ENCODE measurements around the gene RASGRP1. TPM values are rescaled to one million over a fixed set of nuclear protein-coding genes. Genes with fewer than 3 reads are reported as not detected.

Gene RASGRP1
- total and polyA plus RNA-seq, 10 of the 15 experiments (the other 5 are each of a cell fraction or from before 2014, with no cell fraction given), result 5.6 to 234 (median 20.9) TPM

- TF ChIP-seq, protein P1, sequence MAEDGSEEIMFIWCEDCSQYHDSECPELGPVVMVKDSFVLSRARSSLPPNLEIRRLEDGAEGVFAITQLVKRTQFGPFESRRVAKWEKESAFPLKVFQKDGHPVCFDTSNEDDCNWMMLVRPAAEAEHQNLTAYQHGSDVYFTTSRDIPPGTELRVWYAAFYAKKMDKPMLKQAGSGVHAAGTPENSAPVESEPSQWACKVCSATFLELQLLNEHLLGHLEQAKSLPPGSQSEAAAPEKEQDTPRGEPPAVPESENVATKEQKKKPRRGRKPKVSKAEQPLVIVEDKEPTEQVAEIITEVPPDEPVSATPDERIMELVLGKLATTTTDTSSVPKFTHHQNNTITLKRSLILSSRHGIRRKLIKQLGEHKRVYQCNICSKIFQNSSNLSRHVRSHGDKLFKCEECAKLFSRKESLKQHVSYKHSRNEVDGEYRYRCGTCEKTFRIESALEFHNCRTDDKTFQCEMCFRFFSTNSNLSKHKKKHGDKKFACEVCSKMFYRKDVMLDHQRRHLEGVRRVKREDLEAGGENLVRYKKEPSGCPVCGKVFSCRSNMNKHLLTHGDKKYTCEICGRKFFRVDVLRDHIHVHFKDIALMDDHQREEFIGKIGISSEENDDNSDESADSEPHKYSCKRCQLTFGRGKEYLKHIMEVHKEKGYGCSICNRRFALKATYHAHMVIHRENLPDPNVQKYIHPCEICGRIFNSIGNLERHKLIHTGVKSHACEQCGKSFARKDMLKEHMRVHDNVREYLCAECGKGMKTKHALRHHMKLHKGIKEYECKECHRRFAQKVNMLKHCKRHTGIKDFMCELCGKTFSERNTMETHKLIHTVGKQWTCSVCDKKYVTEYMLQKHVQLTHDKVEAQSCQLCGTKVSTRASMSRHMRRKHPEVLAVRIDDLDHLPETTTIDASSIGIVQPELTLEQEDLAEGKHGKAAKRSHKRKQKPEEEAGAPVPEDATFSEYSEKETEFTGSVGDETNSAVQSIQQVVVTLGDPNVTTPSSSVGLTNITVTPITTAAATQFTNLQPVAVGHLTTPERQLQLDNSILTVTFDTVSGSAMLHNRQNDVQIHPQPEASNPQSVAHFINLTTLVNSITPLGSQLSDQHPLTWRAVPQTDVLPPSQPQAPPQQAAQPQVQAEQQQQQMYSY (CRISPR knock-in tag; IDR thresholded peaks at IDR 0.05), result no peak
- TF ChIP-seq ZNF592 (IDR thresholded peaks at IDR 0.05) (no peak), CTCF (IDR thresholded peaks at IDR 0.05 in 2 of 3, conservative IDR thresholded peaks at IDR 0.05 in 1 of 3; ENCODE audit: control insufficient read depth in 2 of 3, extremely low read depth in 1 of 3, insufficient read depth in 1 of 3, low read depth in 3 of 3, low read length in 3 of 3) (no peak), TCF12 (IDR thresholded peaks at IDR 0.05; ENCODE audit: low read depth, low read length) (no peak), ZNF274 (IDR thresholded peaks at IDR 0.05; ENCODE audit: insufficient read depth, insufficient read length) (no peak), ZSCAN29 (IDR thresholded peaks at IDR 0.05) (no peak)
- TF ChIP-seq, protein P2, sequence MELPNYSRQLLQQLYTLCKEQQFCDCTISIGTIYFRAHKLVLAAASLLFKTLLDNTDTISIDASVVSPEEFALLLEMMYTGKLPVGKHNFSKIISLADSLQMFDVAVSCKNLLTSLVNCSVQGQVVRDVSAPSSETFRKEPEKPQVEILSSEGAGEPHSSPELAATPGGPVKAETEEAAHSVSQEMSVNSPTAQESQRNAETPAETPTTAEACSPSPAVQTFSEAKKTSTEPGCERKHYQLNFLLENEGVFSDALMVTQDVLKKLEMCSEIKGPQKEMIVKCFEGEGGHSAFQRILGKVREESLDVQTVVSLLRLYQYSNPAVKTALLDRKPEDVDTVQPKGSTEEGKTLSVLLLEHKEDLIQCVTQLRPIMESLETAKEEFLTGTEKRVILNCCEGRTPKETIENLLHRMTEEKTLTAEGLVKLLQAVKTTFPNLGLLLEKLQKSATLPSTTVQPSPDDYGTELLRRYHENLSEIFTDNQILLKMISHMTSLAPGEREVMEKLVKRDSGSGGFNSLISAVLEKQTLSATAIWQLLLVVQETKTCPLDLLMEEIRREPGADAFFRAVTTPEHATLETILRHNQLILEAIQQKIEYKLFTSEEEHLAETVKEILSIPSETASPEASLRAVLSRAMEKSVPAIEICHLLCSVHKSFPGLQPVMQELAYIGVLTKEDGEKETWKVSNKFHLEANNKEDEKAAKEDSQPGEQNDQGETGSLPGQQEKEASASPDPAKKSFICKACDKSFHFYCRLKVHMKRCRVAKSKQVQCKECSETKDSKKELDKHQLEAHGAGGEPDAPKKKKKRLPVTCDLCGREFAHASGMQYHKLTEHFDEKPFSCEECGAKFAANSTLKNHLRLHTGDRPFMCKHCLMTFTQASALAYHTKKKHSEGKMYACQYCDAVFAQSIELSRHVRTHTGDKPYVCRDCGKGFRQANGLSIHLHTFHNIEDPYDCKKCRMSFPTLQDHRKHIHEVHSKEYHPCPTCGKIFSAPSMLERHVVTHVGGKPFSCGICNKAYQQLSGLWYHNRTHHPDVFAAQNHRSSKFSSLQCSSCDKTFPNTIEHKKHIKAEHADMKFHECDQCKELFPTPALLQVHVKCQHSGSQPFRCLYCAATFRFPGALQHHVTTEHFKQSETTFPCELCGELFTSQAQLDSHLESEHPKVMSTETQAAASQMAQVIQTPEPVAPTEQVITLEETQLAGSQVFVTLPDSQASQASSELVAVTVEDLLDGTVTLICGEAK (IDR thresholded peaks at IDR 0.05; ENCODE audit: borderline replicate concordance), result no peak
Observed at GRCh38 chr15:38504680-38505467, 59.7 kb downstream of the RASGRP1 start (continued).

Data from GM12878 (cell line).